NCI-H446 treated with DMSO at 0.1 percent for 48 hours (cell line): ENCODE measurements around the gene CCDC186.

Source experiments
- DNase-seq: peaks from one replicate; lab custom pipeline; 2025; lab: John Stamatoyannopoulos, UW

CCDC186 gene

GRCh38 chr10:114173921-114174694 is at the start of gene CCDC186:
Gene CCDC186, minus strand, starts transcription at chr10:114174203. Its CDS starts 10,935 bp downstream, at chr10:114163268.
- peak; percentile 68 for DNase-seq

- DNase-seq = no peak
Observed at GRCh38 chr10:114223066-114223465, 49.1 kb upstream of the CCDC186 start.

GRCh38 chr10:114221235-114221634 is 47.2 kb upstream of the CCDC186 start:
- no peak for DNase-seq

GRCh38 chr10:114220281-114220680 is 46.3 kb upstream of the CCDC186 start:
- no peak for DNase-seq

GRCh38 chr10:114215033-114215432 is 41.0 kb upstream of the CCDC186 start:
- no peak for DNase-seq

- no peak for DNase-seq
Observed at GRCh38 chr10:114212153-114212552, 38.1 kb upstream of the CCDC186 start.

GRCh38 chr10:114208351-114208750 is 34.3 kb upstream of the CCDC186 start:
- DNase-seq = no peak

- no peak for DNase-seq
Observed at GRCh38 chr10:114207349-114207748, 33.3 kb upstream of the CCDC186 start.

GRCh38 chr10:114206902-114207301 is 32.9 kb upstream of the CCDC186 start:
- DNase-seq = no peak

GRCh38 chr10:114202812-114203211 is 28.8 kb upstream of the CCDC186 start:
- no peak for DNase-seq

GRCh38 chr10:114199239-114199638 is 25.2 kb upstream of the CCDC186 start:
- DNase-seq = no peak

- DNase-seq = no peak
Observed at GRCh38 chr10:114195079-114195478, 21.1 kb upstream of the CCDC186 start.

GRCh38 chr10:114189700-114190099 is 15.7 kb upstream of the CCDC186 start:
- DNase-seq = no peak

GRCh38 chr10:114188900-114189299 is 14.9 kb upstream of the CCDC186 start:
- no peak for DNase-seq

GRCh38 chr10:114188001-114188400 is 14.0 kb upstream of the CCDC186 start:
- no peak for DNase-seq

- DNase-seq = no peak
Observed at GRCh38 chr10:114184276-114184675, 10.3 kb upstream of the CCDC186 start.

- no peak for DNase-seq
Observed at GRCh38 chr10:114183563-114183962, 9.6 kb upstream of the CCDC186 start.

GRCh38 chr10:114181971-114182370 is 8.0 kb upstream of the CCDC186 start:
- DNase-seq = no peak

- DNase-seq = no peak
Observed at GRCh38 chr10:114180937-114181336, 6.9 kb upstream of the CCDC186 start.

GRCh38 chr10:114179747-114180146 is 5.7 kb upstream of the CCDC186 start:
- DNase-seq = no peak

- no peak for DNase-seq
Observed at GRCh38 chr10:114179148-114179547, 5.1 kb upstream of the CCDC186 start, which contains the start of gene TDRD1. Gene TDRD1, plus strand, starts transcription at chr10:114179353. Its CDS starts 8,479 bp downstream, at chr10:114187832.

- DNase-seq = no peak
Observed at GRCh38 chr10:114176511-114176910, 2.5 kb upstream of the CCDC186 start.

GRCh38 chr10:114175667-114176066 is 1.7 kb upstream of the CCDC186 start:
- DNase-seq = no peak

GRCh38 chr10:114174695-114175188 is 739 bp upstream of the CCDC186 start:
- no peak for DNase-seq
